NCI-H345 (cell line): Measurements from ENCODE around the gene SYS1.
A peak's percentile ranks its signal among the peaks of the same experiment; 100 is the strongest.
"Not testable (repeated sequence)": the region's sequence is repeated elsewhere in the genome, so short reads cannot be mapped to it uniquely, and the experiment has no call there.

Experiments
- DNase-seq: peaks from one replicate; lab custom pipeline; 2025; lab: John Stamatoyannopoulos, UW

Gene SYS1

DNA sequence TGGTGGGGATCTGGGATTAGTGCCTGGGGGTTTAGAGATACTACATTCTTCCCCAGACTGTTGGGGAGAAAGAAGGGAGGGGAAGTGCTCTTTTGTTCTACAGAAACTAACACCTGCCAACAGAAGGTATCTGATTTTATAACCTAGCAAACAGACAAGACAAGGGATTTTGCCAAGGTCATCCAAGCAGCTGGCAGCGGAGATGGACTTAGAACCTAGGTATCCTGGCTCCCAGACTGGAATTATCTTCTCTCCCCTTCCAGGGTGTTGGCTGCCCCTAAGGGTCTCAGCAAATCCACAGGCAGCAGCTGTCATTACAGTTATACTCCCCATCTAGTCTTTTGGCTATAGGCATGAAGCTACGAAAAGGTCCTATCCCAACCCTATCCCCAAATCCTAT is 23.2 kb upstream of the SYS1 start:
- DNase-seq: no peak

DNA sequence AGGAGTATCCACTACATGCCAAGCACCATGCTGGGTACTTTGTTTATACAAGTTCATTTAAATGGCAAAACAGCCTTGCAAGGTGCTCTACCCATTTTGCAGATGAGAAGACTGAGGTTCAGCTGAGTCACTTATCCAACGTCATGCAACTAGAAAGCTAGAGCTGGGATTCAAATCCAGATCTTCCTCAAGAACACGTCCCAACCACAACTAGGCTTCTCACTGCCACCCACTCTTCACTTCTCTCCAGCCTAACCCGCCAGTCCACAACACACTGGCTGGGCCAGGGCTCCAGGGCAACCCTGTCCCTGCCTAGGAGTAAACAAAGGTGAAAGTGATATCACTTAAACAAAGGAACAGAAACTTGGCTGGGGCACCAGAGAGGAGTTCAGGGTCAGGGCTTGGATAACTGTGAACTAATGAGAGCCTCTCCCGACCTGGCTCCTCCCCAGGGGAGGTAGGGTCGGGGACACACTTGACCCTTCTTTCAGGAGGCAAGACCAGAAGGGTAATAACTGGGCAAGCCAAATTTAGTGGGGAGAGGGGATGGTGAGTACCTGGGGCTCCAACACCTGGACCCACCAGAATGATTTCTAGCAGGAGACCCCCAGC is 22.6 kb upstream of the SYS1 start:
- no peak for DNase-seq

DNA sequence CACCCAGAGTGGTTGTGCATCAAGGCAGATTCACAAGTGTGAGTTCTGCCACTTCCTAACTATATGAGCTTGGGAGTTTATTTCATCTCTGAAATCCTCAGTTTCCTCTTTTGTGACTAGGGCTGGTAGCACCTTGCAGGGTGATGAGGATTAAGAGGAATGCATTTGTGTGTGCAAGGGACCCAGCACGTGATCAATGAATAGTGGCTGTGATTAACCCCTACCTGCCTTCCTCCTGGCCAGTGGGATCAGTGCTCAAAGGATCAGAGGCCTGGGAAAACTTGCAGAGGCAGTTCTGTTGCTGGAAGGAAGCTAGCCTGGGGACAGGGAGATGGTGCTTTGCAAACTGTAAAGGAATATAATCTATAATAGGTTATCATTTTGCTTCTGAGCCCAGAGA is 22.0 kb upstream of the SYS1 start:
- DNase-seq: no peak

GRCh38 chr20:45341579-45341938 is 21.4 kb upstream of the SYS1 start:
- DNase-seq: no peak

DNA sequence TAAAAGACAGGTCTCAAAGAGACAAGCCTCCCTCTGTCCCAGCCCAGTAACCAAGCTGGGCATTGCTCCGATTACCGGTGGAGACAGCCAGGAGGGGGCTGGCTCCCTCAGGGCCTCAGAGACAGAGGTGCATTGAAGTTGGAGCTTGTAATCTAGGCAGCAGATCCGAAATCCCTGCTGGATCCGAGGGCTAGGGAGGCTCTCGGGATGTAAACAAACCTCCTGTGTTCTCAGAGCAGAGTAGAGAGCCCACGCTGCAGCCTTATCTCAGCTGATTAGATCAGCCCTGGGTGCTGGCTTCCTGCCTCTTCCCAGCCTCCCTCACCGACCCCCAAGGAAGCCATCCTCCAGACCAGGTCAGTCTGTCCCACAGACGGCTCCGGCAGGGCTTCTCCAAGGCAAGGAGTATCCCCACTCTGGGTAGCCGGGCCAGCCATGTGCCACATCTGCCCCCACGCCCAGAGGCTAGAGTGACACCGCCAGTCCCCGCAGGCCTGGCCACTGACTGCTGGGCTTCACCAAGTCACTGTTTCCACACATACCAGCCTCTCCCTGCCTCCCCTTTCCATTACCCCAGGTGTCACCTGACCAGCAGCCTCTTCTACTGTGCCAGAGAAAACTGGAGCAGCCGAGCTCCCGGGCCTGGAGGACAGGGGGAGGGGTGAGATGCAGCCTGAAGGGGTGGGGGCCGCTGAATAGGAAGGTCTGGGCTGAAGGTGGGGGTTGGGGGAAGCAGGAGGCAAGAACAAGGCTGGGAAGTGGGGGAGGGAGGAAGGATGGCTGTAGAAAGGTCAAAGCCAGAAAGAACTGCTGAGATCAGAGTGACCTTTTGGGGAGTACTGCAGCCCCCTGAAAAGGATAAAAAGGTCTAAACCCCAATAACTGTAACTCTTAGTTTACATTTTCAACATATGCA is 20.8 kb upstream of the SYS1 start:
- peak; percentile 67 for DNase-seq

DNA sequence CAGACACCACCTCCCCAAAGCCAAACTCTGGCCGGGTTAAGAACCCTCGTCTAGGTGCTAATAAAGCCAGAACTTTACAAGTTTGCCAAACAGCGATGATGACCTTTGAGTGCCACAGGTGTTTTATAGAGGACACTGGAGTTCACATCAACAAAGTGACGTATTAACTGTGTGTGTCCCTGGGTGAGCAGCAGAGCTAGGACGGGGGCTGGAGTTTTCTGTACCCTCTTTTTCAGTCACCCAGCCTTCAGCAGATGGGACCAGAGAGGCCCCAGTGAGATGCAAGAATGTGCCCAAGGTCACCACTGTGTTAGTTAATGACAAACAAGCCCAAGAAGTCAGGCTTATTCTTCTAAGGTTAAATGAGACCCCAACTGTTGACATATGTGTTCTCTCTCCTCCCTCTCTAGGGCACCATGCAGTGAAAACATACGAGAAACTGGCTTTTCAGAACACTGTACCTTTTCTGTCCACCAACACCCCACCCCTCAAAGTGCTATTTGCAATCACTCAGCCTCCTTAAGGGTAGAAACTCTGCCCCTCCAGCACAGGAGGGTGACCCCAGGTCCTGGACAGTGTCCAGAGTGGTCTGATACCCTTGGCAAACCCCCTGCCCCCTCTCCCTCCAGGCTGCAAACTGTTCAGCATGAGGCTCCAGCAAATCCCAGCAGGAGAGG is 20.0 kb upstream of the SYS1 start:
- no peak for DNase-seq

GRCh38 chr20:45343532-45344167 is 19.3 kb upstream of the SYS1 start:
- peak; percentile 79 for DNase-seq

DNA sequence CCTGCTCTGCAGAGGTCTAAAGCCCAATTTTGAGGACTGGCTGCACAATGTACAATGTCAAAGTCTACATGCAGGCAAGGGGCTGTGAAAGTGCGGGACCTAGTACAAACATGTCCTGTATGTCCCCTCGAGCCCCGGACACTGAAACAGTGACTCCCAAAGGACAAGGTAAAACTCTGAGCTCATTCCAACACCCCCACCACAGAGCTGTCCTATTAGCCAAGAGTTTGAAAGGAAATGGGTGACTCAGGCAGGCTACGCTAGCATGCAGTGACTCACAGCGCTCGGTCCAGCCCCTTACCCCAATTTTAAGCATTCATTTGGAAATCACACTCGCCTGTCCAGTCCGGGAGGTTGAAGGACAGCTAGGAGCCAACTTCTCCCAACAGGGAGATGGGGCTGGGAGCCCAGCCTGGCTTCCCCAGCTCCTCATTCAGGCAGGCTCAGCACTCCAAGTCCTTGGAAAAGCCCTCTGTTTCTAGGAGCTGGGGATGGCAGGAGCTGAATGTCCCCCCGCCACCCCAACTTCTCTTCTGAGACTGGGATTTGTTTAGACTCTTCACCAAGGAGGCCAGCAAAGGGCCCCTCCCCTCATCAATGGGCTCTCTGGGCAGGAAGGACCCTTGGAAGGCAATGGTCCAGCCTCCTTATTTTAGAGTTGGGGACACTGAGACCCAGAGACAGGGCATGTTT is 18.6 kb upstream of the SYS1 start:
- DNase-seq: no peak

- DNase-seq: no peak
Measured at GRCh38 chr20:45345104-45345936, 17.6 kb upstream of the SYS1 start.

DNA sequence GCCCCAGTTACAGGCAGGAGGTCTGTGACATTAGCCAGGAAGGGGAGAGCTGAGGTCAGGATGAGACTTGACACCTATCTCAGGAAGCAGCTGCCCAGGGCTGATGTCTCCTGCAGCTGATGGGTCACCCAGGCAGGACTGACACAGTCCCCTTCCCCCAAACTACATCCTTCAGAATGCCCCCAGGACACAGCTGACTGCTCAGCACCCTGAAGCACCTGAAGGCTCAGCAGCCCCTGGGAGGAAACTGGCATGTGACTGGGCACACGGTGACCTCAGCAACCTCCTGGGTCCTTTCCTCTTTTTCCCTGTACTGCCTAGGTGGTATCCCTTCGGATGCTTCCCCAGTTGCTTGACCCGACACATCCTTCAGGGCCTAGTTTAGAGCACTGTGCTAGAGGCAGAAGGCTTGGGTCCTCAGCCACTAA is 16.7 kb upstream of the SYS1 start:
- DNase-seq: no peak

GRCh38 chr20:45346851-45347250 is 16.1 kb upstream of the SYS1 start:
- DNase-seq: no peak

- no peak for DNase-seq
Measured at GRCh38 chr20:45347297-45347935, 15.5 kb upstream of the SYS1 start.

DNA sequence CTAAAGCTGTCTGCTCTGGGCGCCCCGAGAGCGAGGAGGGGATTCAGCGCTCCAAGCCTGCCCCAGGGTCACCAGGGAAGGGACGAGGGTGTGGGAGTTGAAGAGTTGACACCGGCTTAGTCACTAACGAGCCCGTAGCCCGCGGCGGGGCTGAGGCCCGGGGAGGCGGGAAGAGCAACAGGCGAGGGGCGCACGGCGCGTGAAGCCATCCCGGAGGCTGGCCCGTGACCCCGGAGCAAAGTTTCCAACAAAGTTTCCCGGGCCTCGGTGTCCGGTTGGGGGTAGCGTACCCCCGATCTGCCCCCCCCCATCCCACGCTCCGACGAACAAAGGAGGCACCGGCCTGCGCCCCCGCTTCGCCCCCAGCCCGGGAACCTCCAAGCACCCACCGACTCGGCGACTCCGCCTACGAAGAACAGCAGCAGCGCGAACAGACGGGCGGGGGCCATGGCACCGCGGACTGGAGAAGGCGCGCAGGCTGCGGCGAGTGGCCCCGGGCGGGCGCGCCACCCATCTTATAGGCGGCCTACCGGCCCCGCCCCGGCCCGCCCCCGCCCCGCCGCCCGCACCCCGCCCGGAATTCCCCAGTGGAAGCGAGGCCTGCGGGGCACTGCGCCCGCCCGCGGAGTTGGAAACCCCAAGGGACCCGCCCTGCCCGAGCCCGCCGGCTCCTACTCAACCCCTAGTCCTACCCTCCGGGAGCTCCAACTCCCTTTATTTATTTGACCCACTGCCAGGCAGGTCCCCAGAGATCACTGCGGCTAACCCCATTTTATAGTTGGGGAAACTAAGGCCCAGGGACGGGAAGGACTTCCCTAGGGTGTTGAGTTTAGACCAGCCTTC is 14.8 kb upstream of the SYS1 start, which contains the start of gene SDC4:
TSS of gene SDC4 (minus strand) at position 489 of the 843 bp plus-strand sequence. CDS start at position 449, 40 bp downstream.
- peak; percentile 71 for DNase-seq

DNA sequence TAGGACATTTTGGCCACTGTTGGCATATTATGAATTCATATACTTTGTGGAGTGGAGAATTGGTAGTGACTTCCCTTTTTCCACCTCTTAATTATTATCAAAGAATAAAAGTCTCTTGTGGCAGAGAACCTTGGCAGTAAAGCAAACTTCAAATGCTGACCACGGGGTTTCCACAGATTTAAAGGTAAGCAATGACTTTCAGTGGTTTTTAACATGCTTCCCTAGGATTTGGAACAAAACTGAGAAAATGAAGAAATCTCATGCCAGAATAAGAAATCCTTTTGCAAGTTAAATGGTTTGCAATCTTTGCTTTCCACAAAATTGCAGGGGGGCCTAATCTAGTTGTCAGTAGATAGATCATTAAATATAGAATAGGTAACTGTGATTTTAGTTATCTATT is 12.7 kb upstream of the SYS1 start:
- DNase-seq: no peak

DNA sequence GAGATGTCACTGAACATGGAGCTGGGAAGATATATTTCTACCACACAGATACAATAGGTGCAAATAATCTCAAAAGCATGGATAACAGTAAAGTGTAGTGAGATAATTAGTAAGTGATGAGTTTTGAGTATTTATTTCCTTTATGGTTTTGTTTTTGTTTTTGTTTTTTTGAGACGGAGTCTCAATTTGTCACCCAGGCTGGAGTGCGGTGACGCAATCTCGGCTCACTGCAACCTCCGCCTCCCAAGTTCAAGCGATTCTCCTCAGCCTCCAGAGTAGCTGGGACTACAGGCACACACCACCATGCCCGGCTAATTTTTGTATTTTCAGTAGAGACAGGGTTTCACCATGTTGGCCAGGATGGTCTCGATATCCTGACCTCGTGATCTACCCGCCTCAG is 12.2 kb upstream of the SYS1 start:
- DNase-seq: not testable (repeated sequence)

- no peak for DNase-seq
Measured at GRCh38 chr20:45352729-45353128, 10.2 kb upstream of the SYS1 start.

DNA sequence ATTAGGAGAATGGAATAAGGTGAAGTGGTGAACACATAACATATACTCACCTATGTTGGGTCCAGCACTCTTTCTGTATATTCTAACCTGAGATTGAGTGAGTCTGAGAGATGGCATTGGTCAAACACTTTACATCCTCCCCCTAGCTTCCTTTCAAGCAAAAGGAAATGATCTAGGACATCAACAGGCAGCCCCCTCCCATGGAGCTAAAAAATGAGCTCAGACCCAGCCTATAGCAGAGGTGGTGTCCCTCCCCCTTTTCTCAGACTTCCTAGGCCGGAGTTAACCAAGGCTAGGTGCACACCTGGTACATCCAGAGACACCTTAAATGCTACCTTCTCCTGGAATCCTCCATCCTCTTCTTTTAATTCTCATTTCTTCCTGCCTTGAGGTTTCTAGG is 9.2 kb upstream of the SYS1 start:
- no peak for DNase-seq

GRCh38 chr20:45354423-45355208 is 8.3 kb upstream of the SYS1 start:
- no peak for DNase-seq
